Lower lobe of right lung (tissue), 2 donors: ENCODE results near the gene EMC10. TPM values are rescaled to one million over a fixed set of nuclear protein-coding genes. Genes with fewer than 3 reads are reported as not detected.

Source experiments
- ATAC-seq, 2 donors: fragments of 200-7000 bp; cut with Tn5 transposase; one replicate each; pipeline ENCODE4 v1.9.1; 2020 to 2022; ENCODE audit warnings: mild to moderate bottlenecking in 2 of 2, moderate library complexity in 2 of 2
- DNase-seq: peaks from one replicate; pipeline ENCODE4 v3.0.0-alpha.2; 2020
- H3K27ac ChIP-seq: fragments of 200-600 bp; one replicate; pipeline ENCODE4 v1.8.0; 2022
- H3K27me3 ChIP-seq: fragments of 200-600 bp; one replicate; pipeline ENCODE4 v1.8.0; 2022; ENCODE audit warnings: low read depth
- H3K36me3 ChIP-seq: fragments of 200-600 bp; one replicate; pipeline ENCODE4 v1.8.0; 2022; ENCODE audit warnings: mild to moderate bottlenecking
- H3K4me1 ChIP-seq: fragments of 200-600 bp; one replicate; pipeline ENCODE4 v1.8.0; 2022
- H3K4me3 ChIP-seq: fragments of 200-600 bp; one replicate; pipeline ENCODE4 v1.8.0; 2022; ENCODE audit warnings: mild to moderate bottlenecking
- H3K9me3 ChIP-seq: fragments of 200-600 bp; one replicate; pipeline ENCODE4 v1.8.0; 2022
- CTCF ChIP-seq: fragments of 200-600 bp; IDR thresholded peaks from one replicate; pipeline ENCODE4 v1.8.0; 2022; ENCODE audit warnings: antibody characterized with exemption, mild to moderate bottlenecking
- intact Hi-C: fragments of 100-400 bp; cut with DNase I; formaldehyde crosslinking; loops from one replicate; pipeline ENCODE4 v1.11.0; 2022
- total RNA-seq: library from RNA; stranded (reverse); fragmentation: NEBNext Ultra II Directional; extraction: Animal tissue kit (Norgen Biotek cat#: 25700); gene quantifications from one replicate; pipeline ENCODE4 v1.2.1, GENCODE V29; 2021
- donor health status: DM: no; HTN: yes; CAD: no; lungs with severe emphysema.

Gene EMC10
- total RNA-seq, 1 donor from 2014 or later = 95.6 TPM

GRCh38 chr19:50449236-50449899 is 26.9 kb upstream of the EMC10 start:
- ATAC-seq (no peak), DNase-seq (no peak)
- Histone ChIP-seq H3K4me1 (no peaks in the 10 kb centered on the region), H3K27ac (no peak overlapping the region), H3K27me3 (peaks cover 3% of the 10 kb centered on the region), H3K9me3 (no peaks in the 10 kb centered on the region), H3K4me3 (no peak overlapping the region), H3K36me3 (no peaks in the 10 kb centered on the region)
- TF ChIP-seq CTCF = no peak
- intact Hi-C loops = no loop called here

- H3K4me1 ChIP-seq = no peaks in the 10 kb centered on the region
These were observed 25.7 kb upstream of the EMC10 start for GRCh38 chr19:50450369-50451222.

GRCh38 chr19:50451223-50451534 is 25.1 kb upstream of the EMC10 start:
- Histone ChIP-seq H3K36me3 (no peaks in the 10 kb centered on the region), H3K27ac (no peak overlapping the region), H3K4me1 (no peaks in the 10 kb centered on the region), H3K4me3 (no peak overlapping the region), H3K27me3 (peaks cover 3% of the 10 kb centered on the region), H3K9me3 (no peaks in the 10 kb centered on the region)
- intact Hi-C loops = no loop called here
- ATAC-seq = no peak
- no peak for DNase-seq
- TF ChIP-seq CTCF = no peak

More at GRCh38 chr19:50450369-50451222, 25.7 kb upstream of the EMC10 start:
- H3K9me3 ChIP-seq = no peaks in the 10 kb centered on the region
- DNase-seq = no peak
- no peak overlapping the region for H3K27ac ChIP-seq
- no peaks in the 10 kb centered on the region for H3K36me3 ChIP-seq
- peaks cover 3% of the 10 kb centered on the region for H3K27me3 ChIP-seq
- TF ChIP-seq CTCF = no peak
- no peak for ATAC-seq
- intact Hi-C loops = no loop called here
- no peak overlapping the region for H3K4me3 ChIP-seq

- DNase-seq = no peak
- TF ChIP-seq CTCF = no peak
These were observed 23.1 kb upstream of the EMC10 start for GRCh38 chr19:50453243-50453642.

GRCh38 chr19:50455992-50456391 is 20.3 kb upstream of the EMC10 start:
- Histone ChIP-seq H3K27ac (no peak overlapping the region), H3K4me1 (no peaks in the 10 kb centered on the region), H3K9me3 (no peaks in the 10 kb centered on the region), H3K27me3 (peaks cover 26% of the 10 kb centered on the region), H3K4me3 (no peak overlapping the region), H3K36me3 (no peaks in the 10 kb centered on the region)
- no peak for TF ChIP-seq CTCF
- ATAC-seq = no peak
- no peak for DNase-seq
- intact Hi-C loops = no loop called here

More at GRCh38 chr19:50453243-50453642, 23.1 kb upstream of the EMC10 start:
- H3K4me1 ChIP-seq = no peaks in the 10 kb centered on the region
- intact Hi-C loops = no loop called here
- H3K27me3 ChIP-seq = peaks cover 13% of the 10 kb centered on the region
- H3K27ac ChIP-seq = no peak overlapping the region
- no peak for ATAC-seq
- no peak overlapping the region for H3K4me3 ChIP-seq
- no peaks in the 10 kb centered on the region for H3K36me3 ChIP-seq
- H3K9me3 ChIP-seq = no peaks in the 10 kb centered on the region
